K562 (cell line): ENCODE data around the gene TRMT2A. TPM values are rescaled to one million over a fixed set of nuclear protein-coding genes. Genes with fewer than 3 reads are reported as not detected.

ENCODE experiments used
- ATAC-seq: fragments of 200-7000 bp; cut with Tn5 transposase; 3 replicates; pipeline ENCODE4 v1.9.1; 2020; ENCODE audit warnings: moderate library complexity
- BruUV-seq: library from RNA; stranded (reverse); fragments of 400-500 nt; replicated peaks from 2 replicates; lab custom pipeline; 2021; lab: Mats Ljungman, UMichigan
- CTCF ChIA-PET: fragments of 300-600 bp; formaldehyde crosslinking; extraction: SDS; loops from one replicate; lab custom pipeline; 2021; ENCODE audit warnings: low intra/inter-chr PET ratio; lab: Yijun Ruan, JAX
- POLR2A ChIA-PET: fragments of 300-600, 350-650 bp; sonication (Branson Sonifier 250); formaldehyde crosslinking; extraction: SDS; loops from one replicate; lab custom pipeline; 2021; ENCODE audit warnings: antibody characterized with exemption, inconsistent platforms; lab: Yijun Ruan, JAX
- DNase-seq, 4 experiments: peaks; one replicate each; pipeline versions ENCODE4 v3.0.0 to v3.0.0-alpha.2; 2011 to 2018; ENCODE audit warnings: low spot score in 3 of 4, mixed read lengths in 3 of 4; ENCODE audit errors: extremely low read depth in 1 of 4
- FAIRE-seq: peaks from 2 replicates; lab custom pipeline; 2011; peaks lifted over from hg19 to GRCh38; lab: Jason Lieb, UNC
- H2AFZ ChIP-seq: 2 replicates; pipeline ENCODE4 v1.6.0; 2011; ENCODE audit warnings: low read depth, low read length, control low read depth, inconsistent platforms
- H3K27ac ChIP-seq: fragments of 200-600 bp; 3 replicates; pipeline ENCODE4 v1.8.0; 2011; ENCODE audit warnings: low read depth, mild to moderate bottlenecking, control low read depth, inconsistent platforms, low read length, moderate library complexity, mixed read lengths; ENCODE audit errors: extremely low read depth
- H3K27me3 ChIP-seq, 2 experiments: fragments of 300-600 bp in 1 of 2; 2 replicates in 1 of 2; 3 replicates in 1 of 2; pipeline versions ENCODE4 v1.6.0 to v1.8.0; 2011; ENCODE audit warnings: inconsistent platforms in 2 of 2, low read length in 2 of 2, mild to moderate bottlenecking in 1 of 2, mixed read lengths in 1 of 2, moderate library complexity in 1 of 2; ENCODE audit not compliant: control insufficient read depth in 2 of 2, insufficient read depth in 2 of 2
- H3K36me3 ChIP-seq: fragments of 300-600 bp; 3 replicates; pipeline ENCODE4 v1.8.0; 2011; ENCODE audit warnings: mild to moderate bottlenecking, low read length, inconsistent platforms; ENCODE audit not compliant: control insufficient read depth, insufficient read depth
- H3K4me1 ChIP-seq, 2 experiments: fragments of 200-600 bp in 1 of 2; replicated peaks in 1 of 2; 2 replicates in 1 of 2; 3 replicates in 1 of 2; pipeline versions ENCODE4 v1.5.1 to v1.8.0; 2011; ENCODE audit warnings: inconsistent platforms in 2 of 2, low read length in 2 of 2, mild to moderate bottlenecking in 1 of 2, mixed read lengths in 1 of 2, moderate library complexity in 1 of 2; ENCODE audit not compliant: control insufficient read depth in 2 of 2, insufficient read depth in 2 of 2
- H3K4me2 ChIP-seq: 2 replicates; pipeline ENCODE4 v1.6.1; 2011; ENCODE audit warnings: low read length, control low read depth, inconsistent platforms, mixed read lengths; ENCODE audit not compliant: insufficient read depth
- H3K4me3 ChIP-seq: fragments of 200-600 bp; sonication (generic), shearing (Covaris generic); 2 replicates; pipeline ENCODE4 v1.5.1; 2016; ENCODE audit warnings: control low read depth, inconsistent platforms
- H3K79me2 ChIP-seq: fragments of 200-600 bp; 3 replicates; pipeline ENCODE4 v1.8.0; 2011; ENCODE audit warnings: low read length, inconsistent platforms; ENCODE audit not compliant: control insufficient read depth, insufficient read depth
- H3K9ac ChIP-seq, 2 experiments: 2 replicates each; pipeline versions ENCODE4 v1.6.0 to v1.6.1; 2011; ENCODE audit warnings: low read depth in 2 of 2, low read length in 2 of 2, control low read depth in 1 of 2, inconsistent platforms in 1 of 2, mild to moderate bottlenecking in 1 of 2, mixed read lengths in 1 of 2; ENCODE audit not compliant: insufficient read depth in 1 of 2
- H3K9me1 ChIP-seq: one replicate; pipeline ENCODE4 v1.6.0; 2011; ENCODE audit warnings: inconsistent platforms, mild to moderate bottlenecking, low read length, moderate library complexity; ENCODE audit not compliant: control insufficient read depth, insufficient read depth
- H3K9me3 ChIP-seq: replicated peaks from 2 replicates; pipeline ENCODE4 v1.5.1; 2011; ENCODE audit warnings: low read depth, low read length, inconsistent platforms; ENCODE audit not compliant: control insufficient read depth, insufficient read depth
- H4K20me1 ChIP-seq: replicated peaks from 2 replicates; pipeline ENCODE4 v1.6.1; 2011; ENCODE audit warnings: low read length, inconsistent platforms, mixed read lengths; ENCODE audit not compliant: control insufficient read depth, insufficient read depth
- BACH1 ChIP-seq: fragments of 200-800 bp; sonication (Bioruptor generic); IDR thresholded peaks from 2 replicates; pipeline ENCODE4 v1.6.1; 2016; ENCODE audit warnings: missing genetic modification characterization, missing compliant biosample characterization
- GABPB2 ChIP-seq: fragments of 250-450 bp; sonication (Bioruptor Pico); conservative IDR thresholded peaks from 2 replicates; pipeline ENCODE4 v1.5.1; 2021; ENCODE audit warnings: mild to moderate bottlenecking
- GATAD2B ChIP-seq: fragments of 450-650 bp; IDR thresholded peaks from 2 replicates; pipeline ENCODE4 v1.6.1; 2017; ENCODE audit warnings: mild to moderate bottlenecking, borderline replicate concordance
- KDM5B ChIP-seq: fragments of 200-600 bp; sonication (generic); IDR thresholded peaks from 2 replicates; pipeline ENCODE4 v1.6.1; 2012; ENCODE audit warnings: low read depth, mild to moderate bottlenecking, moderate library complexity, low read length, control low read depth, inconsistent platforms; ENCODE audit not compliant: insufficient replicate concordance
- RB1 ChIP-seq: fragments of 450-650 bp; IDR thresholded peaks from 2 replicates; pipeline ENCODE4 v1.6.1; 2017; ENCODE audit warnings: low read depth, mild to moderate bottlenecking
- RBBP5 ChIP-seq: fragments of 200-600 bp; sonication (generic); IDR thresholded peaks from 2 replicates; pipeline ENCODE4 v1.6.1; 2012; ENCODE audit warnings: borderline replicate concordance, mild to moderate bottlenecking, low read length, control low read depth, inconsistent platforms; ENCODE audit not compliant: insufficient read depth, poor library complexity, severe bottlenecking
- ZBTB11 ChIP-seq, 3 experiments: fragments of 200-800 bp in 1 of 3; fragments of 250-450 bp in 1 of 3; fragments of 450-650 bp in 1 of 3; sonication (Bioruptor Pico) in 1 of 3; sonication (Bioruptor generic) in 1 of 3; formaldehyde crosslinking in 1 of 3; IDR thresholded peaks; 2 replicates each; pipeline versions ENCODE4 v1.6.1 to v1.8.0; 2016 to 2022; ENCODE audit warnings: mild to moderate bottlenecking in 2 of 3, missing genetic modification characterization in 2 of 3, missing compliant biosample characterization in 1 of 3, moderate library complexity in 1 of 3
- ZNF408 ChIP-seq: fragments of 250-450 bp; sonication (Bioruptor Pico); IDR thresholded peaks from 2 replicates; pipeline ENCODE4 v1.4.0; 2020; ENCODE audit warnings: low read depth, mild to moderate bottlenecking, moderate library complexity
- WGBS: fragments of 100-300 bp; shearing (Covaris generic); methylation state at CpG from one replicate; pipeline ENCODE4 v1.1.6; 2016; ENCODE audit warnings: low coverage, mixed read lengths; ENCODE audit not compliant: insufficient coverage; ENCODE audit errors: missing lambda C conversion rate; 5-methylcytosine and 5-hydroxymethylcytosine counted together
- in situ Hi-C: fragments of 300-500 bp; cut with MboI; formaldehyde crosslinking; loops from 4 replicates; pipeline ENCODE4 v1.15.0; 2018; ENCODE audit warnings: inconsistent platforms, mixed read lengths
- intact Hi-C: fragments of 100-400 bp; cut with micrococcal nuclease; formaldehyde crosslinking; loops from 2 replicates; pipeline ENCODE4 v1.14.2; 2022
- polyA plus RNA-seq, 8 experiments: library from polyadenylated mRNA; depleted of rRNA in 4 of 8; stranded (reverse) in 5 of 8; unstranded in 3 of 8; fragments of >200 nt; fragmentation: Nextera tagmentation in 2 of 8; fragmentation: Illumina TruSeq in 1 of 8; extraction: Ambion mirVana in 2 of 8; extraction: Trizol in 1 of 8; gene quantifications; 2 replicates each; pipeline versions ENCODE4 v1.2.1 to v1.2.3, GENCODE V29; 2011 to 2014; ENCODE audit warnings: inconsistent platforms in 1 of 8, missing spikeins in 1 of 8
- total RNA-seq, 7 experiments: library from RNA; depleted of rRNA in 6 of 7; stranded (reverse); fragments of >200 nt in 6 of 7; fragmentation: Illumina TruSeq in 2 of 7; extraction: Trizol in 2 of 7; gene quantifications; 2 replicates each; pipeline versions ENCODE4 v1.2.1 to v1.2.3, GENCODE V29; 2011 to 2021; ENCODE audit warnings: low replicate concordance in 1 of 7
- TF ChIP-seq, protein P1 (sequence below), 2 experiments: IDR thresholded peaks in 1 of 2; conservative IDR thresholded peaks in 1 of 2; 2 replicates each; pipeline ENCODE4 v1.6.1; 2016; ENCODE audit warnings: low read depth in 2 of 2, mild to moderate bottlenecking in 1 of 2, missing compliant biosample characterization in 1 of 2, missing genetic modification characterization in 1 of 2, moderate library complexity in 1 of 2
- TF ChIP-seq, protein P2 (sequence below): fragments of 250-450 bp; sonication (Bioruptor Pico); IDR thresholded peaks from 2 replicates; pipeline ENCODE4 v1.8.0; 2022; ENCODE audit warnings: inconsistent platforms, mild to moderate bottlenecking, moderate library complexity, borderline replicate concordance

TRMT2A gene
- total and polyA plus RNA-seq, 9 of the 15 experiments (the other 6 are each of a cell fraction or from before 2014, with no cell fraction given) = 1.6 to 265 (median 140) TPM

GRCh38 chr22:20141186-20142077, 24.4 kb upstream of the TRMT2A start:
- peak overlapping the region in 1 of 2 experiments; percentile 65; a peak in 2 of 4 replicates for H3K9ac ChIP-seq
- H2AFZ ChIP-seq = no peak overlapping the region
- H3K79me2 ChIP-seq = no peaks in the 10 kb centered on the region
- peaks cover 17% of the 10 kb centered on the region; the same call in 2 of the 3 replicates for H3K36me3 ChIP-seq
- POLR2A ChIA-PET = no interaction called here
- no peak overlapping the region for H3K27ac ChIP-seq
- peaks cover 29% of the 10 kb centered on the region for H4K20me1 ChIP-seq
- no peak for FAIRE-seq
- no peak overlapping the region for H3K4me2 ChIP-seq
- H3K9me3 ChIP-seq = no peaks in the 10 kb centered on the region
- peaks cover 9 to 88% of the 10 kb centered on the region in 2 experiments for H3K4me1 ChIP-seq
- CTCF ChIA-PET = interaction anchor here (0.6 kb wide), 1 partner anchor 103 kb away, joined by 5 read pairs; no protein-coding TSS in a partner anchor
- no peak for DNase-seq
- in situ Hi-C loops (no loop called here), intact Hi-C loops (no loop called here)
- BruUV-seq = no TSS peak
- WGBS = 73% methylated on average over 22 of the region's 22 CpGs
- ATAC-seq = no peak
- no peak overlapping the region for H3K4me3 ChIP-seq
- peaks cover 18% of the 10 kb centered on the region for H3K9me1 ChIP-seq
- no peaks in the 10 kb centered on the region for H3K27me3 ChIP-seq
- peak; percentile 49; the same call in 1 of the 2 replicates for TF ChIP-seq ZNF408 (CRISPR knock-in tag)
- TF ChIP-seq RBBP5 = peak; percentile 44
- peak in 1 of 3 experiments; percentile 14; a peak in 1 of 6 replicates for TF ChIP-seq ZBTB11 (CRISPR knock-in tag; IDR thresholded peaks at IDR 0.05)
- TF ChIP-seq RB1 = no peak
- 0 out of 2 replicates have a peak, but pooled peaks have one; percentile 8 for TF ChIP-seq GABPB2
- TF ChIP-seq, protein P1, sequence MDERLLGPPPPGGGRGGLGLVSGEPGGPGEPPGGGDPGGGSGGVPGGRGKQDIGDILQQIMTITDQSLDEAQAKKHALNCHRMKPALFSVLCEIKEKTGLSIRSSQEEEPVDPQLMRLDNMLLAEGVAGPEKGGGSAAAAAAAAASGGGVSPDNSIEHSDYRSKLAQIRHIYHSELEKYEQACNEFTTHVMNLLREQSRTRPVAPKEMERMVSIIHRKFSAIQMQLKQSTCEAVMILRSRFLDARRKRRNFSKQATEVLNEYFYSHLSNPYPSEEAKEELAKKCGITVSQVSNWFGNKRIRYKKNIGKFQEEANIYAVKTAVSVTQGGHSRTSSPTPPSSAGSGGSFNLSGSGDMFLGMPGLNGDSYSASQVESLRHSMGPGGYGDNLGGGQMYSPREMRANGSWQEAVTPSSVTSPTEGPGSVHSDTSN (CRISPR knock-in tag; IDR thresholded peaks at IDR 0.05; ENCODE audit: low read depth) = 0 out of 2 replicates have a peak, but pooled peaks have one; percentile 2
- TF ChIP-seq, protein P1 (tag; conservative IDR thresholded peaks at IDR 0.05; ENCODE audit: low read depth) = no peak
- no peak for TF ChIP-seq GATAD2B
- TF ChIP-seq, protein P2, sequence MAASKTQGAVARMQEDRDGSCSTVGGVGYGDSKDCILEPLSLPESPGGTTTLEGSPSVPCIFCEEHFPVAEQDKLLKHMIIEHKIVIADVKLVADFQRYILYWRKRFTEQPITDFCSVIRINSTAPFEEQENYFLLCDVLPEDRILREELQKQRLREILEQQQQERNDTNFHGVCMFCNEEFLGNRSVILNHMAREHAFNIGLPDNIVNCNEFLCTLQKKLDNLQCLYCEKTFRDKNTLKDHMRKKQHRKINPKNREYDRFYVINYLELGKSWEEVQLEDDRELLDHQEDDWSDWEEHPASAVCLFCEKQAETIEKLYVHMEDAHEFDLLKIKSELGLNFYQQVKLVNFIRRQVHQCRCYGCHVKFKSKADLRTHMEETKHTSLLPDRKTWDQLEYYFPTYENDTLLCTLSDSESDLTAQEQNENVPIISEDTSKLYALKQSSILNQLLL = 0 out of 2 replicates have a peak, but pooled peaks have one; percentile 51
- no peak for TF ChIP-seq BACH1 (tag)
- TF ChIP-seq KDM5B = peak; percentile 4
